HT-29 (cell line): Measurements from ENCODE around the gene C1orf52. TPM values are rescaled to one million over a fixed set of nuclear protein-coding genes. Genes with fewer than 3 reads are reported as not detected.

Experiments
- small RNA-seq: library from RNA; depleted of rRNA; stranded (forward); fragments of <200 nt; gene quantifications from one replicate; pipeline ENCODE3, GENCODE V24; 2014
- total RNA-seq: library from RNA; depleted of rRNA; stranded (reverse); fragments of >200 nt; shearing (Covaris generic); gene quantifications from 2 replicates; pipeline ENCODE4 v1.2.3, GENCODE V29; 2014; rRNA removed

The C1orf52 gene
- total RNA-seq, 1 experiment from 2014 or later: 38.2 TPM

Small RNA genes lying within 50 kb of the gene (small RNA-seq; reads per million reads assigned to genes)
- gene RF00019: not detected

Other genes starting within 250 kb of the C1orf52 start
- not detected in 2 replicates for gene MCOLN3, start 211.2 kb downstream of the C1orf52 start, total RNA-seq
- 2.9 and 3.5 TPM in 2 replicates for gene SYDE2, start 58.6 kb downstream of the C1orf52 start, total RNA-seq
- gene BCL10, start 17.0 kb upstream of the C1orf52 start, total RNA-seq: 11.8 and 13.0 TPM in 2 replicates
- 75.6 and 82.7 TPM in 2 replicates for gene DDAH1, start 205.5 kb upstream of the C1orf52 start, total RNA-seq